Measurements from ENCODE around the gene GPR108.

GPR108 gene

DNA sequence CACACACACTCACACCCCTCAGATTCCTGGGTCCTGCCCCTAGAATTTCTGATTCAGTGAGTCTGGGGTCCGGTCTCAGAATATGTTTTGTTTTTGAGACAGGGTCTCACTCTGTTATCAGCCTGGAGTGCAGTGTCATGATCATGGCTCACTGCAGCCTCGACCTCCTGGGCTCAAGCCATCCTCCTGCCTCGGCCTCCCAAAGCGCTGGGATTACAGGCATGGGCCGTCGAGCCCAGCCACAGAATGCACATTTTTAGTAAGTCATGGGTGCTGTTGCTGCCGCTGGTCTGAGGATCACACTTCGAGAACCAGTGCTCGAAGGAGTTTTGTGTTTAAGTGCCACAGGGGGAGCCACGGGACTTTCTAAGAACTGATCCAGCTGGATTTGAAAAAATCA lies 45.4 kb downstream of the GPR108 start:
- Mint-ChIP-seq H3K4me1 (peaks cover 4% of the 10 kb centered on the region), H3K4me3 (no peak overlapping the region), H3K27ac (no peak overlapping the region), H3K36me3 (no peaks in the 10 kb centered on the region), H3K9me3 (no peaks in the 10 kb centered on the region), H3K27me3 (no peaks in the 10 kb centered on the region)

DNA sequence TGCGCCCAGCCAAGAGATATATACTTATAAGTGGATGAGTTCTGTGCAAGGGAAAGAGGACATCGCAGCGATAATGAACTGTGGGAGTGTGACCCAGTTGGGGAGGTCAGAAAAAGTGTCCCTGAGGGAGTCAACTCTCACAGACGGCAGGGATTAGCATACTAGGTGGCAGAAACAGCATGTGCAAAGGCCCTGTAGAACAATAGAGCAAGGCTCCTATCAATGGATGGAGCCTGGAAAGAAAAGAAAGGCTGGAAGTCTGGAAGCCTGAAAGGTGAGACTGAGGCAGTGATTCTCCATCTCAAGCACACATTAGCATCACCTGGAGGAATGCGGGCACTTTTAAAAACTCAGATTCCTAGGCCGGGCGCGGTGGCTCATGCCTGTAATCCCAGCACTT lies 46.0 kb downstream of the GPR108 start:
- H3K27me3 Mint-ChIP-seq: no peaks in the 10 kb centered on the region
- H3K4me3 Mint-ChIP-seq: no peak overlapping the region
- H3K36me3 Mint-ChIP-seq: no peaks in the 10 kb centered on the region
- H3K4me1 Mint-ChIP-seq: peaks cover 4% of the 10 kb centered on the region
- no peaks in the 10 kb centered on the region for H3K9me3 Mint-ChIP-seq
- no peak overlapping the region for H3K27ac Mint-ChIP-seq

DNA sequence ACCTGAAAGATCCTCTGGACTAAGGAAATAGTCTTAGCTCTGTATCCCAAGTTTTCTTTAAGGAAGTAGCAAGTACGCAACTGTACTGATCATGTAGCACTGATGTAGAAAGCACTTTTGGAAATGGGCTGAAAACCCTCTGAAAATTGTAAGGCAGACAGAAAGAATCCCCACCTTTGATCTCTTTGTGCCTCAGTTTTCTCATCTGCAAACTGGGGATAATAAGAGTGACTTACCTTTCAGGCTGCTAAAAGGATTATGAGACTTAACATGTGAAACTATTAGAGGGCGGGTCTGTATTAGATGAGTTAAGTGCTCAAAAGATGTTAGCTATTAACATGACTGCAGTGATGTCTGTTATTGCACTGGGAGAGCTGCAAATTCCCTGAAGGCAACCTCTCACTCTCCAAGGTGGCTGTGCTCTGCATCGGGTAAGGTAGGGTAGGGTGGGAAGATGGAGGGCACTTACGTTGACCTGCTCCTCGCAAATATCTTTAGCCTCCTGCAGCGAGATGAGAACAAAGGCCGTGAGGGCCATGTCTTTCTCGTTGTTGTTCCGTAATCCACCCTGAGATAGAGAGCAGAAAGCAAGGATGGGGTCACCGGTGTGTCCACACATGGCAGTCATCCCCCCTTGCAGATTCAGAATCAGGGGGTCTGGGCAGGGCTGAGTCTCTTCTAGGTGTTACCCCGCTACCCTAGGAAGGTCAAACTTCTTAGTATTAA lies 47.1 kb downstream of the GPR108 start:
- no peaks in the 10 kb centered on the region for H3K27me3 Mint-ChIP-seq
- no peak overlapping the region for H3K27ac Mint-ChIP-seq
- no peak overlapping the region for H3K4me3 Mint-ChIP-seq

DNA sequence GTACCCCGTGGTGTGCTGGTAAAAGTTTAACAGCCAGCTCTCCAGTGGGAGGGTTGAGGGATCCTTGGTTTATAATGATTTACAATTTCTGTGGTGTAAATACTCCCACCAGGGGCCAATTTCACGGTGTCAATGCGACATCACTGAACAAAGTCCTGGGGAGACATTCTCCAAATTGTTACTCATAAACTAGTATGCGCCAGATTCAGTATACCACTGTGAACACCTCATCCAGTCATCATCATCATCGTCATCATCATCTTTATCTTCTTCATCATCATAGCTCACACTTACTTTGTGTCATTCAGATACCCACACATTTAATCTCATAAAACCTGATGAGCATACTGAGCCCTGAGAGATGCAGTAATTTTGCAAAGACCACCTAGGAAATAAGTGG lies 50.3 kb downstream of the GPR108 start:
- Mint-ChIP-seq H3K4me1 (peaks cover 7% of the 10 kb centered on the region), H3K9me3 (no peaks in the 10 kb centered on the region)

More for the DNA sequence above, 47.1 kb downstream of the GPR108 start:
- H3K36me3 Mint-ChIP-seq: no peaks in the 10 kb centered on the region
- H3K9me3 Mint-ChIP-seq: no peaks in the 10 kb centered on the region
- H3K4me1 Mint-ChIP-seq: peaks cover 4% of the 10 kb centered on the region

DNA sequence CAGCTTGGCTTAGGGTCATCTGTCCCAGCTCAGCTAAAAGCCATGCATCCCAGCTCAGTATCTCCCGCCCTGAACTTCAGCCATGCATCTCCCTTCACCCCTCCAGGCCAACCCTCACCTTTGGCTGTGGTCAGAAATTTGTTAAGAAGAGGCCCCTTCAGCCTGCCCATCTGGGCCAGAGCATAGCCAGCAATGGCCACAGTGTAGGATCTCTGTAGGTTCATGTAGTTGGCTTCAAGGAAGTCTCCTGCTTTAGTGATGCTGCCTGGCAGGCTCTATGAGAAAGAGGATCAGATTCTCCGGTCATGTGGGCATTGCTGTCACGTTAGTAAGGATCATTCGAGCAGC lies 50.8 kb downstream of the GPR108 start:
- Mint-ChIP-seq H3K9me3 (no peaks in the 10 kb centered on the region), H3K27ac (no peak overlapping the region)

More for the DNA sequence above, 50.3 kb downstream of the GPR108 start:
- no peaks in the 10 kb centered on the region for H3K27me3 Mint-ChIP-seq
- no peak overlapping the region for H3K4me3 Mint-ChIP-seq
- no peaks in the 10 kb centered on the region for H3K36me3 Mint-ChIP-seq
- no peak overlapping the region for H3K27ac Mint-ChIP-seq

DNA sequence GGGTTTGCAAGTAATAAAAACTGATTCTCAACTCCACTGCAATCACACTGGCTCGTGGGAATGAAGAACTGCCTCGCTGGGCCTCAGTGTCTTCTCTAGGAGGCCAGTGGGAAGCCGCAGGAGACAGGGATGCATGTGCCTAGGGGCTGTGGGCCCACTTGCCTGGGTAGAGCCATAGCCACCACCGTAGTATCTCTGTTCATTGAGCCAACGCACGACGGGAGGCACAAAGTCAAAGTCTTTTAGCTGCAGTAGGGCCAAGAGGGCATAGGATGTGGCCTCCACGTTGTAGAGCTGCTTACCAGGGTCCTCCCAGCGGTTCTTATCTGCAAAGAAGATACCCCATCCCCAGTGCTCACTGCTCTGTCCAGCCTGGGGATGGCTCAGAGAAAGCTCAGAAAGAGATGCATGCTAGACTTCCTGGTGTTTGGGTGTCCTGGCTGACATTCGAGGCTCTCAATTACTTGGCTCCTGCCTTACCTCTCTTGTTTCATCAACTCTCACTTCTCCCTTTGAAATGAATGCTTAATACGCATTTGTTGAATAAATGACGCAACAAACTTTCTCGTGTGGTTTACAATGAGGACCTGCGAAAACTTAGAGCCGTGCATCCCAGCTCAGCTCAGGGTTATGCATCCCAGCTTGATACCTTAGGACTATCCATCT lies 51.3 kb downstream of the GPR108 start:
- H3K4me3 Mint-ChIP-seq: no peak overlapping the region
- no peaks in the 10 kb centered on the region for H3K9me3 Mint-ChIP-seq
- H3K27me3 Mint-ChIP-seq: no peaks in the 10 kb centered on the region
- H3K36me3 Mint-ChIP-seq: no peaks in the 10 kb centered on the region
- no peak overlapping the region for H3K27ac Mint-ChIP-seq
- H3K4me1 Mint-ChIP-seq: peaks cover 7% of the 10 kb centered on the region

More for the DNA sequence above, 50.8 kb downstream of the GPR108 start:
- H3K36me3 Mint-ChIP-seq: no peaks in the 10 kb centered on the region
- no peaks in the 10 kb centered on the region for H3K27me3 Mint-ChIP-seq
- H3K4me3 Mint-ChIP-seq: no peak overlapping the region
- peaks cover 7% of the 10 kb centered on the region for H3K4me1 Mint-ChIP-seq

DNA sequence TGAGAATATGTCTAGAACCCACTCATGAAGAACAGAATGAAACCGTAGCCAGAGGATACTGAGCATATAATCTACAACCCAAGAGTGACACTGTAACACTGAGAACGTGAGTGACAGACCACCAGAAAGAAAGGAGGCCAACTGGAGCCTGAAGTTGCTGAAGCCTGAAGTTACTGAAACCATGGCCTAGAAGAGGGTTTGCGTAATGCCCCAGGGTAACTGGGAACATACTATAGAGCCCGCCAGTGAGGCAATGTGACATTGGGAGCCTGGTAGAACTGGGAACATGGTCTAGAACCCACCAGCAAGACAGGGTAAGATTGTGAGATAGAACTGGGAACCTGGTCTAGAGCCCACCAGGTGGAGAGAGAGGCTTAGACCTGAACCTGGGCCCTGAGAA lies 51.9 kb downstream of the GPR108 start:
- peaks cover 11% of the 10 kb centered on the region for H3K4me1 Mint-ChIP-seq
- no peak overlapping the region for H3K27ac Mint-ChIP-seq

DNA sequence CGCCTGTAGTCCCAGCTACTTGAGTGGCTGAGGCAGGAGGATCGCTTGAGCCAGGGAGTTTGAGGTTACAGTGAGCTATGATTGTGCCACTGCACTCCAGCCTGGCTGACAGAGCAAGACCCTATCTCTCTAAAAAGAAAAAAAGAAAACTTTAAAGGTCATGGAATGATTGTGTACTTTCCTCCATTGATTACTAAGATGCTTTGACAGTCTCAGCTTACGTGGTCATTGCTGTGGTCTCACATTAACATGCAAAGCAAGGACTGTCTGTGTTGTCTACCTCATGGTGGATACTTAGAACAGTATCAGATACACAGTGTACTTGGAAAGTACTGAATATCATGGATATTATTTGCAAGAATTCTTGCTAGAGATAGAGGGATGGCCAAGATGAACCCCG lies 53.4 kb downstream of the GPR108 start:
- no peak overlapping the region for H3K27ac Mint-ChIP-seq
- no peaks in the 10 kb centered on the region for H3K36me3 Mint-ChIP-seq
- no peaks in the 10 kb centered on the region for H3K9me3 Mint-ChIP-seq

More for the DNA sequence above, 51.9 kb downstream of the GPR108 start:
- Mint-ChIP-seq H3K4me3 (no peak overlapping the region), H3K27me3 (no peaks in the 10 kb centered on the region), H3K36me3 (no peaks in the 10 kb centered on the region), H3K9me3 (no peaks in the 10 kb centered on the region)

DNA sequence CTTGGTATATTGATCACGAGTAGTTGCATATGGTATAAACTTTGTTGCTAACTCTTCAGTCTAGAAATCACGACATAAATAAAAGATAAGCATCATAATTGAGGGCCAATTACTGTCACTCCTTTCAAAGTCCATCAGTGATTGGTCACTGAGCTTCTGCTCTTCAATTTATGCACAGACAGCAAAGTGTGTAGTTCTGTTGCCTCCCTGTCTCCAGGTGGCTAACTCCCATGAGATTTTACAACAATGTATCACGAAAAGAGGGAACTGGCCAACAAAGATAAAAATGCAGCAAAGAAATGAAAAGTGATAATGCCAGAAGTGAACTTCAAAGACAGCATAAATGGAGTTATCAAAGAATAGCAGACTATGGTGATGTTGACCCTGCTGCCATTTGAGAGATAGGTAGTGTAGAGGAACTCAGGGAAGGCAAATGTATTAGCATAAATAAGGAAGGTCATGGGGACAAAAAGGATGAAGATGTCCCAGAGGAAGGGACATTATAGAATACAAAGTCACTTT lies 54.7 kb downstream of the GPR108 start:
- Mint-ChIP-seq H3K4me3 (no peak overlapping the region), H3K27ac (no peak overlapping the region), H3K9me3 (no peaks in the 10 kb centered on the region), H3K27me3 (no peaks in the 10 kb centered on the region), H3K4me1 (peaks cover 34% of the 10 kb centered on the region), H3K36me3 (no peaks in the 10 kb centered on the region)

More for the DNA sequence above, 53.4 kb downstream of the GPR108 start:
- Mint-ChIP-seq H3K27me3 (no peaks in the 10 kb centered on the region), H3K4me1 (peaks cover 21% of the 10 kb centered on the region), H3K4me3 (no peak overlapping the region)

DNA sequence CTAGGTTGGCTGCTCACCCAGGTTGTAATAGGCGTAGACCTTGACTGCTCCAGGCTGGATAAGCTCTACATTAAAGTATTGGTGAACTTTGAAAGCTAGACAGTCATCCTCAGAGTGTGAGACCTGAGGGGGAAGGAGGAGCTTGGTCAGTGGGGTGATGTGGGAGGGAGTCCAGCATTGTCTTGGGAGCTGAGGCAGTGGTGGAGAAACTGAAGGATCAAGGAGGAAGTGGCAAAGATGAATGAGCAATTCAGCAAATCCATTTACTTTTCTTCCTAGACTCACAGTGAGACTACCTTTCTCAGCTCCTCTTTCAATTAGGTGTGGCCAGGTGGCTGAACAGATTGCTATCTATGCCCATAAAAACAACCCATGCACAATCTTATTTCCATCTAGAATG lies 57.2 kb downstream of the GPR108 start:
- no peaks in the 10 kb centered on the region for H3K27me3 Mint-ChIP-seq
- no peak overlapping the region for H3K4me3 Mint-ChIP-seq
- H3K27ac Mint-ChIP-seq: peak overlapping the region; percentile 91
- H3K36me3 Mint-ChIP-seq: no peaks in the 10 kb centered on the region
- H3K4me1 Mint-ChIP-seq: peaks cover 49% of the 10 kb centered on the region
- no peaks in the 10 kb centered on the region for H3K9me3 Mint-ChIP-seq
